K562 (cell line): ENCODE results near the gene TAS2R16.

Source experiments
- ELF4 ChIP-seq: fragments of 450-650 bp; formaldehyde crosslinking; IDR thresholded peaks from 2 replicates; pipeline ENCODE4 v1.4.0; 2022; ENCODE audit warnings: missing genetic modification characterization
- SUPT5H ChIP-seq: fragments of 450-650 bp; IDR thresholded peaks from 2 replicates; pipeline ENCODE4 v1.6.1; 2016
- TCF7L2 ChIP-seq: fragments of 150-350 bp; IDR thresholded peaks from 2 replicates; pipeline ENCODE4 v1.6.1; 2016; ENCODE audit warnings: low read depth, mild to moderate bottlenecking, low read length, moderate library complexity
- ZBTB8A ChIP-seq: fragments of 450-650 bp; IDR thresholded peaks from 2 replicates; pipeline ENCODE4 v1.6.1; 2018; ENCODE audit warnings: mild to moderate bottlenecking, moderate library complexity; ENCODE audit not compliant: partially characterized antibody
- ZNF274 ChIP-seq: IDR thresholded peaks from 2 replicates; pipeline ENCODE4 v1.6.1; 2011; ENCODE audit warnings: low read depth, mild to moderate bottlenecking, low read length, moderate library complexity, borderline replicate concordance

DNA sequence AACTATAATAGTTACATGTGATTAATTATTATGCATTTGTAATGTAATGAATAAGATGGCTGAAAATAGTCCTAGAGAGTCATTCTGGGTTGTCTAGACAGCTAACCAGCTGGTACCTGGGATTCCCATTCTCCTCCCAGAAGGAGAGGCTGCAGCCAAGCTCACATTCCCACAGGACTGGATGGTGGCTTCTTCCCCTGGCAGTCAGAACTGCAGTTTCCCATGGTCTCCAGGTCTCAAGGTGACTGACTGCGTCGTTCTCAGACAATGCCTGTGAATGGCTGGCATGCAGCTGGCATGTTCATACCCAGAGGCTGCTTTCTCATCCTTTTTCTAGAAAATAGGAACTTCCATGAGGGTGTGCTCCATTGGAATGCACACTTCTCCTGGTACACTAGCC is 21.3 kb downstream of the TAS2R16 start:
- no peak for TF ChIP-seq SUPT5H
- TF ChIP-seq ZNF274: no peak
- TF ChIP-seq ZBTB8A: no peak
- no peak for TF ChIP-seq ELF4
- no peak for TF ChIP-seq TCF7L2
